Psoas muscle (tissue), 8 donors: Measurements from ENCODE around the gene SLC22A2. TPM values are rescaled to one million over a fixed set of nuclear protein-coding genes. Genes with fewer than 3 reads are reported as not detected.
"Not testable (repeated sequence)": the region's sequence is repeated elsewhere in the genome, so short reads cannot be mapped to it uniquely, and the experiment has no call there.

Source experiments
- ATAC-seq, 4 donors: fragments of 200-7000 bp; cut with Tn5 transposase; one replicate each; pipeline ENCODE4 v1.9.1; 2020; ENCODE audit warnings: moderate library complexity in 3 of 4, mild to moderate bottlenecking in 2 of 4
- DNase-seq, 2 donors: peaks; one replicate each; pipeline ENCODE4 v3.0.0-alpha.2; 2020
- H3K27ac ChIP-seq: fragments of 200-600 bp; one replicate; pipeline ENCODE4 v1.8.0; 2022
- H3K27me3 ChIP-seq, 3 donors: fragments of 200-600 bp in 1 of 3; one replicate each; pipeline versions ENCODE4 v1.6.1 to v1.8.0; 2013 to 2022; ENCODE audit warnings: low read length in 2 of 3, mild to moderate bottlenecking in 2 of 3, moderate library complexity in 1 of 3; ENCODE audit not compliant: insufficient read depth in 3 of 3
- H3K36me3 ChIP-seq, 2 donors: fragments of 200-600 bp in 1 of 2; one replicate each; pipeline versions ENCODE4 v1.6.1 to v1.8.0; 2013 to 2022; ENCODE audit warnings: low read depth in 1 of 2, mild to moderate bottlenecking in 1 of 2, moderate library complexity in 1 of 2; ENCODE audit not compliant: insufficient read depth in 1 of 2
- H3K4me1 ChIP-seq: fragments of 200-600 bp; one replicate; pipeline ENCODE4 v1.8.0; 2022
- H3K4me3 ChIP-seq: fragments of 200-600 bp; one replicate; pipeline ENCODE4 v1.8.0; 2022; ENCODE audit warnings: mild to moderate bottlenecking
- H3K9me3 ChIP-seq: fragments of 200-600 bp; one replicate; pipeline ENCODE4 v1.8.0; 2022
- CTCF ChIP-seq: fragments of 200-600 bp; IDR thresholded peaks from one replicate; pipeline ENCODE4 v1.8.0; 2022; ENCODE audit warnings: antibody characterized with exemption
- WGBS, 3 donors: extraction: QIAGEN DNeasy Blood & Tissue Kit; methylation state at CpG; one replicate each; pipeline versions ENCODE4 v1.1.6 to v1.1.7; 2013; 5-methylcytosine and 5-hydroxymethylcytosine counted together
- intact Hi-C, 2 donors: fragments of 100-400 bp; cut with DNase I; formaldehyde crosslinking; loops; one replicate each; pipeline versions ENCODE4 v1.11.0 to v1.14.2; 2022
- long read RNA-seq, 2 donors: library from polyadenylated mRNA; unstranded; transcript quantifications; one replicate each; pipeline ENCODE4 v2.0.0, GENCODE V29; 2021
- polyA plus RNA-seq, 3 donors: library from polyadenylated mRNA; stranded (reverse); fragments of 200-250 nt; gene quantifications; one replicate each; pipeline ENCODE4 v1.2.3, GENCODE V29; 2013
- total RNA-seq, 4 donors: library from RNA; stranded (reverse); fragmentation: NEBNext Ultra II Directional in 2 of 4; extraction: Animal tissue kit (Norgen Biotek cat#: 25700) in 2 of 4; gene quantifications; one replicate each; pipeline versions ENCODE4 v1.2.1 to v1.2.4, GENCODE V29; 2021 to 2023
- donor health status: healthy with polysubstance abuse.
- donor health status: DM: no; HTN: no; CAD: no; lungs with moderate emphysema.
- donor health status: Bipolar disorder and iron deficiency.
- donor health status: healthy.
- donor health status: DM: yes; HTN: yes; CAD: no.
- donor health status: DM: no; HTN: no; CAD: no.
- donor health status: DM: no; HTN: no; CAD: no.
- donor health status: DM: yes; HTN: yes; CAD: no.

SLC22A2 gene
- under 1 TPM; 0.39 to 0.75 (median 0.50) TPM for total RNA-seq
- under 1 TPM in 2 of 3 donors, not detected in 1; 0.06 to 0.10 TPM for polyA plus RNA-seq
- long read RNA-seq, donor 1, partial matches to known transcripts = 0 of 1 reads
- long read RNA-seq, donor 1, other reads (novel, unspliced or antisense) = 1 of 1 reads
- long read RNA-seq, donor 2, partial matches to known transcripts = 0 of 1 reads
- long read RNA-seq, donor 2, other reads (novel, unspliced or antisense) = 1 of 1 reads

GRCh38 chr6:160258346-160259142, at the start of gene SLC22A2:
TSS of gene SLC22A2 (minus strand) at chr6:160258821. CDS start at chr6:160258757, 64 bp downstream.
- intact Hi-C loops = no loop called here
- WGBS, 3 donors = 90 to 93% (median 92%) methylated on average over 42 to 43 of the region's 43 CpGs
- Histone ChIP-seq H3K27me3 (no peaks in the 10 kb centered on the region), H3K9me3 (no peaks in the 10 kb centered on the region), H3K4me1 (no peaks in the 10 kb centered on the region), H3K4me3 (no peak within 1 kb of the TSS), H3K27ac (no peak within 1 kb of the TSS), H3K36me3 (no peaks in the 10 kb centered on the region)
- DNase-seq (no peak), ATAC-seq (no peak)
- TF ChIP-seq CTCF = no peak

- no peak overlapping the region for H3K27ac ChIP-seq
- peak in 3 of 4 donors; percentile 26 to 42 (median 34) for ATAC-seq
- intact Hi-C loops = no loop called here
- H3K4me3 ChIP-seq = no peak overlapping the region
- no peak for TF ChIP-seq CTCF
- DNase-seq = no peak
- H3K4me1 ChIP-seq = peaks cover 3% of the 10 kb centered on the region
- H3K9me3 ChIP-seq = peaks cover 15% of the 10 kb centered on the region
- no peaks in the 10 kb centered on the region for H3K27me3 ChIP-seq
- no peaks in the 10 kb centered on the region for H3K36me3 ChIP-seq
- WGBS, 3 donors = 30 to 53% (median 35%) methylated on average over 7 of the region's 7 CpGs
Measured at GRCh38 chr6:160305926-160306713, 47.5 kb upstream of the SLC22A2 start.

- Histone ChIP-seq H3K27me3 (no peaks in the 10 kb centered on the region), H3K27ac (no peak overlapping the region), H3K4me1 (peaks cover 11% of the 10 kb centered on the region), H3K9me3 (no peaks in the 10 kb centered on the region), H3K4me3 (no peak overlapping the region), H3K36me3 (no peaks in the 10 kb centered on the region)
- ATAC-seq (no peak), DNase-seq (no peak)
- intact Hi-C loops = no loop called here
- WGBS, 3 donors = 52 to 60% (median 58%) methylated on average over 2 of the region's 2 CpGs
- no peak for TF ChIP-seq CTCF
Measured at GRCh38 chr6:160303806-160304205, 45.2 kb upstream of the SLC22A2 start.

- ATAC-seq, H3K27me3 ChIP-seq, H3K4me3 ChIP-seq, H3K27ac ChIP-seq, H3K36me3 ChIP-seq, intact Hi-C loops, H3K9me3 ChIP-seq, DNase-seq: not testable (repeated sequence)
- 45 to 87% (median 47%) methylated on average over 2 of the region's 2 CpGs for WGBS, 3 donors
- peaks cover 11% of the 10 kb centered on the region for H3K4me1 ChIP-seq
Measured at GRCh38 chr6:160302431-160303082, 43.9 kb upstream of the SLC22A2 start.
